GM18526 (cell line): Measurements from ENCODE around the gene MIDN.

Experiments
- POLR2A ChIP-seq: IDR thresholded peaks from 3 replicates; pipeline ENCODE4 v1.6.1; 2011; ENCODE audit not compliant: insufficient read length; ENCODE audit errors: extremely low read depth

The MIDN gene

GRCh38 chr19:1235625-1236538 is 12.5 kb upstream of the MIDN start:
- no peak for TF ChIP-seq POLR2A

GRCh38 chr19:1236576-1236975 is 11.8 kb upstream of the MIDN start:
- no peak for TF ChIP-seq POLR2A

GRCh38 chr19:1237027-1237659 is 11.2 kb upstream of the MIDN start:
- TF ChIP-seq POLR2A, result no peak

GRCh38 chr19:1237754-1238368 is 10.5 kb upstream of the MIDN start, which contains the start of gene CBARP:
Gene CBARP, minus strand, starts transcription at chr19:1238005. Its CDS starts 1,905 bp downstream, at chr19:1236100.
- TF ChIP-seq POLR2A, result no peak

GRCh38 chr19:1238369-1239303 is 9.7 kb upstream of the MIDN start:
- TF ChIP-seq POLR2A, result no peak

- TF ChIP-seq POLR2A, result no peak
Observed at GRCh38 chr19:1239420-1239795, 9.0 kb upstream of the MIDN start.

- no peak for TF ChIP-seq POLR2A
Observed at GRCh38 chr19:1239796-1240737, 8.3 kb upstream of the MIDN start.

- no peak for TF ChIP-seq POLR2A
Observed at GRCh38 chr19:1240925-1241324, 7.5 kb upstream of the MIDN start.

- TF ChIP-seq POLR2A, result peak; percentile 61
Observed at GRCh38 chr19:1241417-1242095, 6.8 kb upstream of the MIDN start, which contains the start of gene ATP5F1D. Gene ATP5F1D, plus strand, starts transcription at chr19:1241751. Its CDS starts 100 bp downstream, at chr19:1241851.

- TF ChIP-seq POLR2A, result peak; percentile 21
Observed at GRCh38 chr19:1243768-1244692, 4.4 kb upstream of the MIDN start.

GRCh38 chr19:1244693-1245451 is 3.5 kb upstream of the MIDN start:
- no peak for TF ChIP-seq POLR2A
